Dermis microvascular lymphatic vessel endothelial cell (primary cell): ENCODE measurements around the gene KCNJ9. TPM values are rescaled to one million over a fixed set of nuclear protein-coding genes. Genes with fewer than 3 reads are reported as not detected.
"Not testable (repeated sequence)": the region's sequence is repeated elsewhere in the genome, so short reads cannot be mapped to it uniquely, and the experiment has no call there.

Experiments used
- DNase-seq, 2 donors: peaks; one replicate each; pipeline versions ENCODE4 v3.0.0 to v3.0.0-alpha.2; 2010; ENCODE audit warnings: low read depth in 2 of 2
- total RNA-seq: library from RNA; depleted of rRNA; stranded (reverse); fragments of >200 nt; gene quantifications from 2 replicates; pipeline ENCODE4 v1.2.1, GENCODE V29; 2014

Gene KCNJ9
- total RNA-seq, 1 donor from 2014 or later = not detected

DNA sequence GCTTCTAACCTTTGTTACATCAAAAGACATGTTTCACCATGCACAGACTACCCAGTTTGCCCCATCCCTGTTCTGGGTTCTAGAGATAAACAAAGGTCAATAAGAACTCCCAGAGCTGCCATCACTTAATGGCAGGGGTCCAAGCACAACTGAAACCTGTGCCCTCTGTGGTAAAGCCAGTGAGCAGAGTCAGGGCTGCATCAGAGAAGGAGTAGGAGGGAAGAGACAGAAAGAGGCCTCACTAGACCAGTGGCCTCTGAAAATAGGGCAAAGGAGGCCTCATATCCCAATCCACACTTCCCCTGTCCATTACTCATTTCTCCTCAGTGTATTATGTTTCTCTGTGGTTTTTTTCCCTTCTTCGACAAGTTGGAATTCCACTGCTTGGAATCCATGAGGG lies 44.4 kb downstream of the KCNJ9 start:
- no peak for DNase-seq

DNA sequence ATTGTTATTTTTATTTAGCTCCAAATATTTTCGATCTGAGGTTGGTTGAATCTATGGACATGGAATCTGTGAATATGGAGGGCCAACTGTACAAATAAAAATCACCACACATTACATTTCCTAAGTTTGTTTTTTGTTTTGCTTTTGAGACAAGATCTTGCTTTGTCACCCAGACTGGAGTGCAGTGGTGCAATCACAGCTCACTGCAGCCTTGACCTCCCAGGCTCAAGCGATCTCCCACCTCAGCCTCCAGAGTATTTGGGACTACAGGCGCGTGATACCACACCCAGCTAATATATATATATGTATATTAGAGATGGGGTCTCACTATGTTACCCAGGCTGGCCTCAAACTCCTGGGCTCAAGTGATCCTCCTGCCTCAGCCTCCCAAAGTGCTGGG lies 45.0 kb downstream of the KCNJ9 start:
- DNase-seq = not testable (repeated sequence)

DNA sequence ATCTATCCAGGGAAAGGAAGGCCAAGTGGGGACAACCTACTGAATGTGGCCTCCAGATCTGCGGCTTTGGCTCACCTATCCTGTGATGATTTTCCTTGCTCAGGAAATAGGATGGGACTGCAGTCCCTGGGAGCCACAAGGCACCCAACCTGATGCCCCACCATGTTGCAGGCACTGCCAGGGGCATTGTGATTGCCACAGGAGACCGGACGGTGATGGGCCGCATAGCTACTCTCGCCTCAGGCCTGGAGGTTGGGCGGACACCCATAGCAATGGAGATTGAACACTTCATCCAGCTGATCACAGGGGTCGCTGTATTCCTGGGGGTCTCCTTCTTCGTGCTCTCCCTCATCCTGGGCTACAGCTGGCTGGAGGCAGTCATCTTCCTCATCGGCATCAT lies 46.0 kb downstream of the KCNJ9 start:
- no peak for DNase-seq

DNA sequence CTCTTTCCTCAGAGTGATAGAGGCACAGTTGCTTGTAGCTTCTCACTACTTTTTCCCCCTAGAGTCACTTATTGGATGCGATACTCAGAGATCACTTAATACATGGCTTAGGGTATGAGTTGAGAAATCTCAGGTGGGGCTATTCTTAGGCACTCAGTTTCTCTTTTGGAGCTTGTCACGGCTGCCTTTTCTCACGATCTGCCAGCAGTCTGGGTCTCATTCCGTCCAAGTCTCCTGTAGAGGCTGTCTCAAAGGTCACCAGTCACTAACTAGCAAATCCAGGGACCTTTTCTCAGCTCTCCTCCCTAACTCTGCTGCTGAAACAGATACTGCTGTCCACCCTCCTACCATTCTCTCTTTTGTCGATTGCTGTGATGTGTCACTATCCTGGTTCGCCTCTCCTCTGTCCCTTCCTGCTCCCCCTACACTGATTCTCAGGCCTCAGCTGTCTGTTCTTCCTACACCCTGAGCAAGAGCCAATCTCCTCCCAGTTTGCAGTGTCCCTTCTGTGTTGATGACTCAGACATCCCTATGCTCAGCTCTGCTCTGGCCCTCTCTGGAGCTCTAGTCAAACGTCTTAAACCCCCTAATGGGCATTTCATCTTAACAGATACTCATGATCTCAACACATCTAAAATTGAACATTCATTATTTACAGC lies 46.7 kb downstream of the KCNJ9 start:
- no peak for DNase-seq

DNA sequence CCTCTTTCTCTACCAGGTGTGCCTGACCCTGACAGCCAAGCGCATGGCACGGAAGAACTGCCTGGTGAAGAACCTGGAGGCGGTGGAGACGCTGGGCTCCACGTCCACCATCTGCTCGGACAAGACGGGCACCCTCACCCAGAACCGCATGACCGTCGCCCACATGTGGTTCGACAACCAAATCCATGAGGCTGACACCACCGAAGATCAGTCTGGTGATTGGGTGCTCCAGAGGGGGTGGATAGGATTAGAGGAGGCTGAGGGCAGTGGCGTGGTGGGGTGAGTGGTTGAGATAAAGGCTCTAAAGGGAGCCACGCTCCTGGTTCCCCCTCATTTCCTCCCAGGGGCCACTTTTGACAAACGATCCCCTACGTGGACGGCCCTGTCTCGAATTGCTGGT lies 47.3 kb downstream of the KCNJ9 start:
- DNase-seq = no peak

DNA sequence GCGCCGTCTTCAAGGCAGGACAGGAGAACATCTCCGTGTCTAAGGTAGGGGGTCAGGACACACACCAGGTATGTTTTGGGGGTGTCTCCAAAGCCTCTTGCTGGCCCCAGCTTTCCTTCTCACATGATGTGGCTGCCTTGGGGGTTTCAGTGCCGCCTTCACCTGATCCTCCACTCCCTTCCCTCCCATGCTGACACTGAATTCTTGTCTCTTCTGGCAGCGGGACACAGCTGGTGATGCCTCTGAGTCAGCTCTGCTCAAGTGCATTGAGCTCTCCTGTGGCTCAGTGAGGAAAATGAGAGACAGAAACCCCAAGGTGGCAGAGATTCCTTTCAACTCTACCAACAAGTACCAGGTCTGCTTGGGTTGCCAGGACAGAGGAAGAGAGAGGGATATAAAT lies 47.7 kb downstream of the KCNJ9 start:
- no peak for DNase-seq

DNA sequence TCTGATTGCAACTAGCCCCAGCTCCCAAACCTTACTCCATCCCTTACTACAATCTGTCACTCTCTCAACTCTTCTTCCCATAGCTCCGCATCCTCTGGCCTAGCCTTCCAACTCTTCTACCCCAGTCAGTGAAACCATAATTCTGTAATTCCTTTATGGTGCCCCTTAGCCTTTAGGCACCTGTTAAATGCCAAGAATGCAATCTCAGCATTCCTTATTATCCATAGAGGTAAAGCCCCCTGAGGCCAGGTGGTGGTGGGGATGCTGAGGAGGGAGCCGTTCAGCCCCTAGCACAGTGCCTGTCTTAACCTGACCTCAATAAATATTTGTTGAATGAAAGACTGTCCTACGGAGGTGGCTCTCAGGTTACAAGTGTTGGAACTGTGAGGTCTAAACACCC lies 48.2 kb downstream of the KCNJ9 start:
- DNase-seq = no peak

DNA sequence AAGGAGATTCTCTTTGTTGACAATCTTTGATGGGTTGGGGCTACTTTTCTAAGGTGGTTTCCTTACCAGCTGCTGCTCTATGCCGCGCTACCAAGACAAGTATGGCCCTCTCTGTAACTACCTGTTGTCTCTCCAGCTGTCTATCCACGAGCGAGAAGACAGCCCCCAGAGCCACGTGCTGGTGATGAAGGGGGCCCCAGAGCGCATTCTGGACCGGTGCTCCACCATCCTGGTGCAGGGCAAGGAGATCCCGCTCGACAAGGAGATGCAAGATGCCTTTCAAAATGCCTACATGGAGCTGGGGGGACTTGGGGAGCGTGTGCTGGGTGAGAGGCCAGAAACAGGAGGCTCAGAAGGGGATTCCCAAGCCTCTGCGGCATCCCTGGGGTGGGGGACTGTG lies 48.6 kb downstream of the KCNJ9 start:
- DNase-seq = no peak

DNA sequence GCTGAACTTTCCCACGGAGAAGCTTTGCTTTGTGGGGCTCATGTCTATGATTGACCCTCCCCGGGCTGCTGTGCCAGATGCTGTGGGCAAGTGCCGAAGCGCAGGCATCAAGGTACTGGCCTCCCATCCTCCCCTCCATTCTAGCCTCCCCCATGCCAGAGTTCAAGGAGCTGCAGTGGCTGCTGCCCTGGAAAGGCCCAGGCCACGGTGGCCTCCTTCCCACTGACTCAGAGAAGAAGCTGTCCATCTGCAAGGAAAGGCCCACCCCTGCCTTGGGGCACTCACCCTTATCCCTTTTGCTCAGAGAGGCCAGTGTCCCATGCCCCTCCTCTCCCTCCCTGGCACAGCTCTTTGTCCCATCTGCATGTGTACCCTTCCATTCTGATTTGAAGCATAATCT lies 49.1 kb downstream of the KCNJ9 start:
- no peak for DNase-seq

DNA sequence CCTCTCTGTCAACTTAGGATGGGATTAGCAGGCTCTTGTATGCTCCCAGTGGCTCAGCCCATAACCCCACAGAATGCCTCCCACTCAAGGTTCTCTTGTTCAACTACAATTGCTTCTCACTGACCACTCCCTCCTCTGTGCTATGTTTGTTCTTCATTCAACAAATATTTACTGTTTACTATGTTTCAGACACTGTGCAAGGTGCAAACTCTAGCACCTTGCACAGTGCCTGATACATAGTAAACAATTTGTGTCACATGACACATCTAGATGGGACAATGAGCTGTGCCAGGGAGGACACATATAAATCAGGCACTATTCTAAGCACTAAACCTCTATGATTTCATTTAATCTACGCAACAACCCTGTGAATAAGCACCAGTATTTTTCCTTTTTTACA lies 49.6 kb downstream of the KCNJ9 start:
- DNase-seq = no peak

DNA sequence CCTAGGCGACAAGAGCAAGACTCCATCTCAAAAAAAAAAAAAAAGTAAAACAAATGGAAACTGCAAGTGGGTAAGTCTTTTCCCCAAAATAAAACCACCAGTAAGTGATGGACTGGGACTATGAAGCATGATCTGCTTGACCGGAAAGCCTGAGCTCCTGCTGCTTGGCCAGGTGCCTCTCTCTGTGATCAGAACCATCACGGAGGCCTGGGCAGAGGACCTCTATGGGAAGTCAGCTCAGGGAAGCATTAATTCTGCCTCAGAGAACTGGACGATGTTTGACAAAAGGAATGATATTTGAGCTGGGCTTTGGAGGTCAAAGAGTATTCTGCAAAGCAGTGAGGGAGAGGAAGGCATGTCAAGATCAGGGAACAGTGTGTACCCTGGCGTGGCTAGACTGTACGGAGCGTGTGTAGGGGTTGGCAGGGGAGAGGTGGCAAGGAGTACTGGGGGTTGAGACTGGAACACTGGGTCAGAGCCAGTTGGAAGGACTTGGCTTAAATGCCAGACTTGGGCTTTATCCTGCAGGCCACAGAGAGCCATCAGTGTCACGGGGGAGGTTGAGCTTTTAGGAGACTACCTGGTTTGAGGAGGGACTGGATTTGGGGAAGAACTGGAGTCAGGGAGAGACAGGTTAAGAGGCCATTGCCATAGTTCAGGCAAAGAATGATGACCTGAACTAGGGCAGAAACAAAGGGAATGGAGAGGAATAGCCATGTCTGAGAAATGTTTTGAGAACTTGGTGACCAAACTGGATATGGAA lies 50.6 kb downstream of the KCNJ9 start:
- no peak for DNase-seq

DNA sequence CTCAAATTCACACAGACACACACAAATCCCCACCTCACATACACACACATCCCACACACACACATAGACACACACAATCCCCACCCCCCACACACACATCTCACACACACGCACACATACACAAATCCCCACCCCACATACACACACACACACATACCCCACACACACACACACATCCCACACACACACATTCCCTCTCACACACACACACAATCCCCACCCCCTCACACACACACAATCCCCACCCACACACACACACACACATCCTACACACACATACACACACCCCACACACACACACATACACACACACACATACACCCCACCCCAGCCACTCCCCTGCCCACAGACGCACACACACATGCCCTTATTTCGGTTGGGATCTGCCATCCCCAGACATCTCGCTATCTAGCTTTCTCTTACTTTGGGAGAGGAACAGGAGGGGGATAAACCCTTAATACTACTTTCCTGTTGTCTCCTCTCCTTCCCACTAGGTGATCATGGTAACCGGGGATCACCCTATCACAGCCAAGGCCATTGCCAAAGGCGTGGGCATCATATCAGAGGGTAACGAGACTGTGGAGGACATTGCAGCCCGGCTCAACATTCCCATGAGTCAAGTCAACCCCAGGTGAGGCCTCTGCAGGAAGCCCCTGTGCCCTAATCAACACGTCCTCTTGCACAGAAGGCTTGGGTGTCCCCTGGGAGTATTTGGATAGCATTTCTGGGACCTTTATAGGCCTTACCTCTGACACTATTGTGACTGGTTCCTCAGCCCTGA lies 52.8 kb downstream of the KCNJ9 start:
- DNase-seq = no peak

DNA sequence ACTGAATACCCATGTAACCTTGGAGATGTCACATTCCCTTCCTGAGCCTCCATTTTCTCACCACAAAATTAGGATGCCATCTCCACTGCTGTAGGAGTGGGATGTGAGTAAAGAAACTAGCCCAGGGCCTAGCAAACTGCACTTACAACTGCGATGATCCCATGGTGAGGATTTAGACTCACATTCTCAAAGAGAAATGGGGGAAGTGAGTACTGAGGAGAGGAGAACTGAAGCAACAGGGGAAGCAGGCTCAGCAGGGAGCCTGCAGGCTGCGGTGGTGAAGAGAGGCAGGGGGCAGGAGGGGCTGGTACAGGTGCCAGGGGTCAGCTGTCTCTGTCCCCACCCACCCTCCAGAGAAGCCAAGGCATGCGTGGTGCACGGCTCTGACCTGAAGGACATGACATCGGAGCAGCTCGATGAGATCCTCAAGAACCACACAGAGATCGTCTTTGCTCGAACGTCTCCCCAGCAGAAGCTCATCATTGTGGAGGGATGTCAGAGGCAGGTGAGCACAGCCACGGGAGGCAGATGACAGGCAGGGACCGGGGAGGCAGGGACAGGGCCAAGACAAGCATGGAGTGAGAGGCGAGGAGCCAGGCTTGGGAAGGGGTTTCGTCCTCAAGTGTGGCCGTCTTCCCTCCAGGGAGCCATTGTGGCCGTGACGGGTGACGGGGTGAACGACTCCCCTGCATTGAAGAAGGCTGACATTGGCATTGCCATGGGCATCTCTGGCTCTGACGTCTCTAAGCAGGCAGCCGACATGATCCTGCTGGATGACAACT lies 53.6 kb downstream of the KCNJ9 start:
- no peak for DNase-seq

DNA sequence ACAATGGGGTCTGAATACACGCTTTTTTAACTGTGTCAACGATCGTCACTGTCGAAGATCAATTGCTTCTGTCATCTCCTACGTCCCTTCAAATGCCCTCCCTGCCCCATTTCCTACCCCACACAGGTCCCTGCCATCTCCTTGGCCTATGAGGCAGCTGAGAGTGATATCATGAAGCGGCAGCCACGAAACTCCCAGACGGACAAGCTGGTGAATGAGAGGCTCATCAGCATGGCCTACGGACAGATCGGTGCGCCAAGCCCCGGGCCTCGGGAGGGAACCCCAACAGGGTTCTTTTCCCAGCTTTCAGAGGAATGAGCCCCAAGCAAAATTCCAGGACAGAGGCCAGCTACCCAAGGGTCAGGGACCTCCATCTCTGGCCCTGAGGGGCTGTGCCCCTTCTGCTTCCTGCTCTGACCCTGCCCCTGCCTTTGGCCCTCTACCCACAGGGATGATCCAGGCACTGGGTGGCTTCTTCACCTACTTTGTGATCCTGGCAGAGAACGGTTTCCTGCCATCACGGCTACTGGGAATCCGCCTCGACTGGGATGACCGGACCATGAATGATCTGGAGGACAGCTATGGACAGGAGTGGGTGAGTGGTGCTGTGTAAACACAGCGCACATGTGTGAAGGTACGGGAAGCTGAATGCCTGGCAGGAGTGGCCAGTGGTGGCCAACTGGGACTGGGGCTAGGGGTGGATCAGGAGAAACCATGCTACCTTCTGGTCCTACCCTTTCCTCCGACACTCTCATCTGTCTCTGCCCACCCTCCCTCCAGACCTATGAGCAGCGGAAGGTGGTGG lies 55.0 kb downstream of the KCNJ9 start:
- no peak for DNase-seq

DNA sequence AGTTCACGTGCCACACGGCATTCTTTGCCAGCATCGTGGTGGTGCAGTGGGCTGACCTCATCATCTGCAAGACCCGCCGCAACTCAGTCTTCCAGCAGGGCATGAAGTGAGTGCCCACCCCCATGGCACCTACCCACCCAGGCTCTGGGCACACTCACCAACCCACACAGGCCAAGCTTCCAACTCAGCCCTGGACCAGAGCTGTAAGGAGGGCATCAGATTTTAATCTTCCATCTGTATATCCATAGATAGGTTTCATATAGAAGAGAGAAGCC lies 55.5 kb downstream of the KCNJ9 start:
- no peak for DNase-seq

DNA sequence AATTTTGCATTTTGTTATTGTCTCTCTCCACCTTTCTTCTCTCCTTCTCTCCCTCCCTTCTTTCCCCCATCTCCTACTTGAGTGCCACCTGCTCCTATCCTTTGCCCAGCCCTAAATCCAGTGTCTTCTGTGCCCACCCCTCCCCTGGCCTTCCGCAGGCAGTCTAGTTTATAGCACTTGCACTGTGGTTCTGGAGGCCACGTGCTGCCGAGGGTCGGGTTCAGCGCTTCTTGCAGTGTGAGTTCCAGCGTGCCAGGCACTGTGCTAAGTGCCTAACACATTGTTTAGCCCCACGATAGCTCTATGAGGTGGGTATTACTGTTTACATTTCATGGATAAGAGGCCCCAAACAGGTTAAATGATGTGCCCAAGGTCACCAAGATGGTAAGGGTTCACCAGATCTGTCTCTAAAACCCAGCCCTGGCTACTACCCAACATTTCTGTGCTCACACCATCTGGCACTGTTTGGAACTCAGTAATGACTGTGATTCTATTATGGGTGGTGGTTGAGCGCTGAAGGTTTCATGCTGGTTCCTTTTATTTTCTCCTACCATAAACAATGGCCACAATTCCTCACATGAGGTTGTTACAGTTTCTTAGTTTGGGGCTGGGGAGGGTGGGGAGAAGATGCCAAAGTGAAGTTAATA lies 56.0 kb downstream of the KCNJ9 start:
- DNase-seq = no peak

DNA sequence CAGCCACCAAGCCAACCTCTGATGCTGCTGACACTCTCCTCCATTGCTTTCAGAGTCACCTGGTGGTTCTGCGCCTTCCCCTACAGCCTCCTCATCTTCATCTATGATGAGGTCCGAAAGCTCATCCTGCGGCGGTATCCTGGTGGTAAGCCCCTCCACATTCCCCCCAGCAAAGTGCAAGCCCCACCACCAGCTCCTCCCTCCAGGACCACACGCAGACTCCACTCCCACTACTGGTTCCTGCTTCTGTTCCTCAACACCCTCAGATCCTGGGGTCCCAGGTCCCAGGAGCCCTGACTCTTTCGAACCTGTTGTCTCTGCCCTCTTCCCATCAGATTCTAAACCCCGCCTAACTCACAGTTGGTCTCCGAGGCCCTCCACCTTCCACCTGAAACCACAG lies 58.5 kb downstream of the KCNJ9 start:
- no peak for DNase-seq
